ENCODE results near the gene PTPRM.

Gene PTPRM

GRCh38 chr18:8196238-8196637 is 629.1 kb downstream of the PTPRM start:
- no peak for DNase-seq

DNA sequence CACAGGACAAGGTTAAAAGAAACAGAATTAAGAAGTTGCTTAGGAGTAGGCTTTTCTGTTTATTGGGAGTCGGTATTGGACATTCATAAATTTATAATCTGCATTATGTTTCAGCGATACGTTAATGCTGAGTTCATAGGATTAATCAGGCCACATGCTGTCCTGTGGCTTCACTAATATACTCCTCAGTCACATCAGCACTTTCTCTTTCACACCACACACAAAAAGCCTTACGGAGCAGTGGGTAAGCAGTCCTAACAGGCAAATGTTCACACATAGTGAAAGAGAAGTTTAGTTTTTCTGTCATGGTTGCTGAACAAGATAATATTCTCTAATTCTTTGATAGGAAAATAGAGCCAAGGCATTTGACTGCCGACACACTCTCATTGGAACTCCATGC is 630.4 kb downstream of the PTPRM start:
- DNase-seq: no peak

DNA sequence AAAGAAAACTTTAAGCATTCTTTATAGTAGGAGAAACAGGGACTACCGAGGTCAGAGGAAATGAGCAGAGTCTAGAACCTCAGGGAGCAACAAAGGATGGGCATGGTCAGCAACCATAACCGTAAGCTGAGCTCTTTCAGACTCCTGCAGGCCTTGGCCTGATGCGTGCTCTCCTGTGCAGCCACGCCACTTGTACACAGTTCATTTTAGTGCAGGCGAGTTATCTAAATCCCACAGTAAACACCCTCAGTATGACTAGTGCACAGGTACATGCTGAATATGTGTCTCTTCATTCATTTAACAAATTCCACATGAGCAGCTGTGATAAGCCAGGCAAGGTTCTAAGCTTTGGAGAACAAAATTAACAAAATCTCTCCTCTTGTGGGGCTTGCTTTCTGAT is 640.9 kb downstream of the PTPRM start:
- no peak for DNase-seq

DNA sequence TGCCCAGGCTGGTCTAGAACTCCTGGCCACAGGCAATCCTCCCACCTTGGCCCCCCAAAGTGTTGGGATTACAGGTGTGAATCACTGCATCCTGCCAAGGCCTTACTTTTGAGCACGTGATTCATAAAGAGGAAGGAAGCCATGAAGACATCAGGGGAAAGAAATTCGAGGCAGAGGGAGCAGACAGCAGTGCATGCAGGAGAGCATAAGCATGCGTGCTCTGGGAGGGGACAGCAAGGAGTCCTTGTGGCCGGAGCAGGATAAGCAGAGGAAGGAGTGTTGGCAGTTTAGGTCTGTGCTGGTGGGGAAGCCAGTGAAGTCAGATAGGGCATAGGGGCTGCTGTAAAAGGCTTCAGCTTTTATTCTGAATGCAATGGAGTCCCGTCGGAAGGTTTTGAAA is 641.6 kb downstream of the PTPRM start:
- no peak for DNase-seq

DNA sequence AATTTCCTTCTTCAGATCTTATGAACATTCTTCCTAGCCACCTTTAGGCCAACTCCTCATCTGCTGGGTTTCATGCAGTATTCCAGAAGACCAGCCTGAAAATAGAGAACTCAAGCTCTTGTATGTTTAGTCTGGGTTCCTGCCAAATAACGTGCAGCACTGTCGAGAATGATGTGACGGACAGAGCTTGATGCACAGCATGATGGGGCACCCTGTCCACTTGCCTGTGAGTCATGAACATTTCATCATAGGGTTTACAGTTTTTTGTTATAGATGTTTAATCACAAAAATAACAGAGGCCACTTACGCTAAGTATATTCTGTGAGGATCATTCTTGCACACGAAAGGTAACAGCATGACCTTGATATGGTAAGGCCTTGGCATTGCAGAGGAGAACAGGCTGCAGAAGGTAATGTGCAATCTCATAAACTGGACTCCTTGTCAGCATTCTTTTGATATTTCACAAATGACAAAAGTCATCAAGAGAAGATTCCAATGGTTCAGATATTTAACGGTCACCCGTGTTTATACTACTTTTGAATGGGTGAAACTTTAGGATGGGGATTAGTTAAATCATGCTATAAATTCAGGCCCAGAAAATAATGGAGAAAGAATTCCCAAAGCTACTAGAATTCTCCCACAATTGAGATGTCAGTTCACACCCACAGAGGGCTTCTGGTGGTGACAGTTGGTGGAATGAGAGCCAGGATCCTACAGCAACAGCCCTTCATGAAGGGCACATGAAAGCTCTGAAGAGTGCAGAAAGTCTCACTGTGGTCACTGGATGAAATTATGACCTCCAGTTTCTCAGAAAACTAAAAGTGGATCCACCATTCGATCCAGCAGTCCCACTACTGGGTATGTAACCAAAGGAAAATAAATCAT is 646.0 kb downstream of the PTPRM start:
- no peak for DNase-seq

- no peak for DNase-seq
Measured at GRCh38 chr18:8215741-8216140, 648.6 kb downstream of the PTPRM start.

GRCh38 chr18:8217051-8217564 is 650.0 kb downstream of the PTPRM start:
- DNase-seq: no peak

DNA sequence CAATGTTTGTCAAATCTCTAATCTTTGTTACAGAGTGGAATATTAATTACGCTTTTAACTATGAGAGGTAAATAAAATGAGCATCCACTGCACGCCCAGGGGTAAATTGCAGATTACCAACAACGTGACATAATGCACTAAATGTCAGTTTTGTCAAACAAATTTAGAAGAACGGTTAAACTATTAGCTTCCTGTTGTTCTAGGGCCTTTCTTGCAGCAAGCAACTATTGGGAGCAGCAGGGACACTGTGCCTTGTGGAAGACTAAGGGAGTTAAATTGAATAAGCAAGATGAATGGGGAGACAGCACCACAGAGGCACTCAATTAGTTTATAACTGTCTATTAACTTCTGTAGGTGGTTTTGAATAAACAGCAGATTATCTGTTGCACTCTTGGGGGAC is 651.1 kb downstream of the PTPRM start:
- DNase-seq: no peak

DNA sequence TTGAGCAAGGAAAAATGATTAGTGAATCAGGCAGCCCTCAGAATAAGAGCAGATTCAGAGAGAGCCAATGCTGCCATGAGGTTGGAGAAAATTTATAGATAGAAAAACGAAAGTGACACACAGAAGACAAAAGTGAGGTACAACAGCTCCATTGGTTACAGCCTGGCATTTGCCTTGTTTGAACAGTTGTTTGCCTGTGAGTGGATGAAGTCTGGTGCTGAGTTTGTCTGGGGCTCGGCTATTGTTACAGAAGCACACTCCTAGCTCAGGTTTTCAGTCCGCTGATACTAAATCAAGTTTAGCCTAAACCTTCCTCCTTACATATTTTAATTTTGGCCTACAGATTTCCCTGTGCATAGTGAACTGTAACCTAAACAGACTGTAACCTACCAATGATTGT is 654.3 kb downstream of the PTPRM start:
- DNase-seq: no peak

DNA sequence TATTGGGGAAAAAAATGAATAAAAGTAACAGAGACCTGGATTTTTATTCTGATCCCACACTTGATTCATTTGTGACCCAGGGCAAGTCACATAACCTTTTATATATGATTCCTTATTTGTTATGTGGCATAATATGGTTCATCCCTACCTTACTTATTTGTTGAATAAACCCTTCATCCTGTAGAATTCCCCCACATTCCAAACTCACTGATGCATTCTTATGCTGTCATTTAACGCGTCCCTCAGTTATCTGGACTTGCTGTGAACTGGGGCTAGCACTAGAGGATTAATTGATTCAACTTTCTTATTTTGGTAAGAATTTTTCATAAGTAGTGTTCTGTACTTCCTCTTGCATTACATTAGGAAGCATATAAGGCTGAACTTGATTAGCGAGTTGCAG is 657.5 kb downstream of the PTPRM start:
- no peak for DNase-seq

DNA sequence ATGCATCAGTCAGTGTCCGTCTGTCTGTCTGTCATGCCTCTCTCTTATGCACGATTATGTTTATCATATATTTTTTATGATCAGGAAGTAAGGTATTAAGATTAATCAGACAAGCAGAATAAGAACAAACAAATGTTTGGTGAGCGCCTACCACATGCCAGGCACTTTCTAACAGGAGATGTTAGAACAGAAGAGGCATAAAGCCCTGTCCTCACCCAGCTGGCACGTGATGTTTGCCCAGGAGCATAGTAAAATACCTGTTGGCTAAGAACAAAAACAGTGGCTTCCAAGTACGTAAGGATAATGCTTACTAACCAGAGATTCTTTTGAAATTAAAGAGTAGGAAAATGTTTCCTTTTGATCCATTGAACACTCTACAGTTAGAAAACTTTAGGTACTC is 661.9 kb downstream of the PTPRM start:
- no peak for DNase-seq

- no peak for DNase-seq
Measured at GRCh38 chr18:8229787-8230186, 662.7 kb downstream of the PTPRM start.

GRCh38 chr18:8231316-8231715 is 664.2 kb downstream of the PTPRM start:
- DNase-seq: no peak

DNA sequence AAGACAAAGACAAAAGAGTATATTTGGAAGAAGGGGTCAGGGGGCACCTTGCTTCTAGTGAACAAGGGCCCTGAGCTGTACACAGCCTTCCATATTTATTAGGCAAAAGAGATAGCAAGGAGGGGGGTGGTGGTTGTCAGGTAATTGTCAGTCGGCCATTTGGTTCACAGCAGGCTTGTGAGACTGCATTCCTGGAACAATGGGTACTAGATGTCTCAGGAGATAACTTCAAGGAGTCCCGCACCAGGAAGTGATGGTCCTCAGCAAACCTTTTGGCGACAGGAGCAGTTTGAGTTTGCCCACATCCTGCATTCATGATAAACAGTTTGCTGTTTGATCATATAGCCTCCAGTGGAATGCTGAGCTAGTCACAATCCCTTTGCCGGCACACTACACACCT is 665.7 kb downstream of the PTPRM start:
- no peak for DNase-seq

DNA sequence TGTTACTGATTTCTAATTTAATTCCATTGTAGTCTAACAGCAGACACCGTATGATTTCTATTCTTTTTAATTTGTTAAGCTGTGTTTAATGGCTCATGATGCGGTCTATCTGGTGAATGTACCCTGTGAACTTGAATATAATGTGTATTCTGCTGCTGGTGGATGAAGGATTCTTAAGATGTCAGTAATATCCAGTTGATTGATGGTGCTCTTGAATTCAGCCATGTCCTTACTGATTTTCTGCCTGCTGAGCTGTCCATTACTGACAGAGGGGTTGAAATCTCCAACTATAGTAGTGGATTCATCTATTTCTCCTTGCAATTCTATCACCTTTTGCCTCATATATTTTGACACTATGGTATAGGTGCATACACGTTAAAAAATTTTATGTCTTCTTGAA is 668.8 kb downstream of the PTPRM start:
- DNase-seq: no peak

- no peak for DNase-seq
Measured at GRCh38 chr18:8238507-8238906, 671.4 kb downstream of the PTPRM start.

DNA sequence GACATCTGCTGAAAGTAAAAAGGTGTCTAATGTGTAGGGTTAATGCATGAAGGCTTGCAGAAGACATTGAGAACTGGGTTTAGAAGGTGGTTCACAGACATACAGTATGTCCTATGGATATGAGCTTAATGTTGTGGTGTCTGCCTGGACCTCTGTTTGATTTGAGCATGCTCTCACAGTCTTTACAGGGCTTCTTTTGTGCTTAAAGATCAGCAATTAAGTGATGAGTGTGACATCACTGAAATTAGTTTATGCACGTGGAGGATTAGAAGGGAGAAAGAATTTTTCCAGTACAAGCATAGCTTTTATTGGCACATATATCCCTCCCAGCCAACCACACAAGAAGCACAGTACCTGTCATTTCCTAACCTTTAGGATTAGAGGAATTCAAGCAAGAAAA is 674.6 kb downstream of the PTPRM start:
- no peak for DNase-seq

- DNase-seq: no peak
Measured at GRCh38 chr18:8242151-8242696, 675.1 kb downstream of the PTPRM start.

- no peak for DNase-seq
Measured at GRCh38 chr18:8247700-8248099, 680.6 kb downstream of the PTPRM start.

- no peak for DNase-seq
Measured at GRCh38 chr18:8248576-8248975, 681.5 kb downstream of the PTPRM start.

DNA sequence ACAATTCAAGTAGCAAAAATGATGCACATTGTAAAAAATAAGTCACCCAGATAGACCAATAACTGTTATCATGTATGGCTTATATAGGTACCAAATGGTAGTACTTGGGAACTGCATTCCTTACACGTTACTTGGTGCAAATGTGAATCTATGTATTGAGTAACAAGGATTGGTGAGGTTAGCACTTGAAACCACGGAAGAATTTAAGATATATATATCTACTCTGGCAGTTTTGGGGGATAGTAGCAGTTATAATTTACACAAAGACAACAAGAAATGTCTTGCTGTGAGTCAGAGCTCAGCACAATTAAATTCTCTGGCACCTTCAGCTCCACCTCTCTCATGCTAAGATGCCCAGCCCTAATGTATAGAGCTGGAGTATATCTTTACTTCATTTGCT is 682.7 kb downstream of the PTPRM start:
- no peak for DNase-seq

DNA sequence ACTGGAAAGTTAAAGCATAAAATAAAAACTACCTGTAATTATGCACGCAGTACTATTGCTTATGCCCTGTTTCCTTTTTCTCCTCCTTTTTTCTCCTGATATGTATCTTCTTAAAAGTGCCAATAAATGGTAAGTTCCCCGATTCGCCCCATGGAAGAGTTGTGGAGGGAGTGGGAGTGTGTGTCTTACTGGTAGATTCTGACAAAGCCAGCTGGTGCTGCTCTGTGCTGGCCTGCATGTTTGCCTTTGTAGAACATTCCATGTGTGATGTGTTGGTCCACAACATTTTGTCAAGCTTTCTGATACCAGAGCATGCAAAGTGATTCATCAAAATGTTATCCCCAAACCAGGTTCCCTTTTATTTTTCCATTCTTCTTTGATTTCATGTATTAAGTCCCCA is 685.3 kb downstream of the PTPRM start:
- no peak for DNase-seq

GRCh38 chr18:8253944-8254343 is 686.8 kb downstream of the PTPRM start:
- no peak for DNase-seq

- DNase-seq: no peak
Measured at GRCh38 chr18:8254654-8255053, 687.5 kb downstream of the PTPRM start.

Data from NCI-H1105 (cell line).